HL-60 (cell line): ENCODE measurements around the gene PITPNC1.

Experiments
- CTCF ChIP-seq: IDR thresholded peaks from one replicate; pipeline ENCODE4 v1.5.1; 2011; ENCODE audit warnings: low read length, control low read depth, inconsistent platforms; ENCODE audit not compliant: insufficient read depth
- POLR2AphosphoS5 ChIP-seq: IDR thresholded peaks from 2 replicates; pipeline ENCODE4 v1.6.1; 2012; ENCODE audit warnings: low read depth
- REST ChIP-seq: IDR thresholded peaks from 2 replicates; pipeline ENCODE4 v1.6.1; 2012; ENCODE audit warnings: low read depth; ENCODE audit not compliant: insufficient replicate concordance

- TF ChIP-seq CTCF: no peak
- no peak for TF ChIP-seq POLR2AphosphoS5
- TF ChIP-seq REST: no peak
Measured at GRCh38 chr17:67619555-67619954, 242.5 kb downstream of the PITPNC1 start.
